ENCODE data around the gene WSCD1. TPM values are rescaled to one million over a fixed set of nuclear protein-coding genes. Genes with fewer than 3 reads are reported as not detected.

The WSCD1 gene
- total RNA-seq, 1 donor: 0.18 TPM

DNA sequence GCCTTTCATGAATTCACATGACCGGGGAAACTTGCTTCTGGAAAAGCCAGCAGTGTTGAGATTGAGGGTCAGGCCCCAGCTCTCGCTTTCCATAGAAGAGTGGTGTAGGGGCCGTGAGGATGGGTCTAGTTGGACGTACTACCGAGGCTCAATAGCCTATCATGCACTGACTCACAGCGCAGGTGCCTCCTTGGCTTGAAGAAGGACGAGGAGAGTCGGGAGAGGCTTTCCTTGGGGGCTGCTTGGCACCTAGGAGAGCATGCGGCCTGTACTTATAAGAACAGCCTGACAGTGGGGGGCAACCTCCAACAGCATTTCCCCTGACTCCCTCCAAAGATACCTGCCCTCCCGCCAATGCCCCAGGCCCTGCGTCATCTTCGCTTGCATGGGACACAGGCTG lies 37.6 kb downstream of the WSCD1 start:
- no peak for DNase-seq (ENCODE audit: low read depth)
- no peak for TF ChIP-seq CTCF (IDR thresholded peaks at IDR 0.05; ENCODE audit: insufficient read depth, low read length)
- H3K4me3 ChIP-seq (ENCODE audit: low read depth, low read length): no peak overlapping the region

GRCh38 chr17:6108382-6108781 lies 38.2 kb downstream of the WSCD1 start:
- no peak for DNase-seq (ENCODE audit: low read depth)
- H3K4me3 ChIP-seq (ENCODE audit: low read depth, low read length): no peak overlapping the region
- no peak for TF ChIP-seq CTCF (IDR thresholded peaks at IDR 0.05; ENCODE audit: insufficient read depth, low read length)

- TF ChIP-seq CTCF (IDR thresholded peaks at IDR 0.05; ENCODE audit: insufficient read depth, low read length): no peak
- no peak overlapping the region for H3K4me3 ChIP-seq (ENCODE audit: low read depth, low read length)
- DNase-seq (ENCODE audit: low read depth): no peak
These were observed 38.8 kb downstream of the WSCD1 start for GRCh38 chr17:6108987-6109386.

GRCh38 chr17:6109536-6109935 lies 39.4 kb downstream of the WSCD1 start:
- no peak for DNase-seq (ENCODE audit: low read depth)
- no peak for TF ChIP-seq CTCF (IDR thresholded peaks at IDR 0.05; ENCODE audit: insufficient read depth, low read length)
- H3K4me3 ChIP-seq (ENCODE audit: low read depth, low read length): no peak overlapping the region

DNA sequence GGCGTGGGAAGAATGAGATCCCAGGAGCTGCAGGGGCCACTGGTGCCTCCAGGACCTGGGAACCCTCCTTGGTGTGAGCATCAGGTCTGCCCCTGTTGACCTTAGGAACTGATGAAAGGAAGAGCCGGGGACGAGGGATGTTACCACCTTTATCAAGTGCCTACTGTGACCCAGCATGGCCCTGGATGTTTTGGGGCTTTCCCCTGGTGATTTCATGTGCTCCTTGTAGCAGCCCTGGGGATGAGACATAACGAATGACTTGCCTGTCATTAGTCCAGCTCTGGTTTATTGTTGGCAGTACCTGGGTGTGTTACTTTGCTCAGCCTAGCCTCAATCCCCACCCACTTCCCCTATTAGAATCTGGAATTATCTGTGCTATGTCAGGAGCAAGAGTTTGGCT lies 39.9 kb downstream of the WSCD1 start:
- TF ChIP-seq CTCF (IDR thresholded peaks at IDR 0.05; ENCODE audit: insufficient read depth, low read length): no peak
- no peak for DNase-seq (ENCODE audit: low read depth)
- H3K4me3 ChIP-seq (ENCODE audit: low read depth, low read length): no peak overlapping the region

DNA sequence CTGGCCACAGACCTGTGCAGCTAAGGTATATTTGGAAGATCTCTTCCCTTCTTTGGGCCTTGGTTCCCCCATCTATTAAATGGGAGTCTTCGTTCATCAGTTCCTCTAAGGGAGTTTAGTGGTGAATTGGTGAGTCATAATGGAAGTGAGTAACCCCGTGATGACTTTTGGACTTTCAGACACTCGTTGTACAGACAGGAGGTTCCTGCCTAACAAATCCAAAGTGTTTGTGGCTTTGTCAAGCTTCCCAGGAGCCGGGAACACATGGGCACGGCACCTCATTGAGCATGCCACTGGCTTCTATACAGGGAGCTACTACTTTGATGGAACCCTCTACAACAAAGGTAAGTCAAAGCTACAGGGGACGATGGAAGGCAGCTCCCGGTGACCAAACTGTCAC lies 40.4 kb downstream of the WSCD1 start:
- no peak for DNase-seq (ENCODE audit: low read depth)
- H3K4me3 ChIP-seq (ENCODE audit: low read depth, low read length): no peak overlapping the region
- no peak for TF ChIP-seq CTCF (IDR thresholded peaks at IDR 0.05; ENCODE audit: insufficient read depth, low read length)

- DNase-seq (ENCODE audit: low read depth): no peak
- H3K4me3 ChIP-seq (ENCODE audit: low read depth, low read length): no peak overlapping the region
- no peak for TF ChIP-seq CTCF (IDR thresholded peaks at IDR 0.05; ENCODE audit: insufficient read depth, low read length)
These were observed 50.2 kb downstream of the WSCD1 start for GRCh38 chr17:6120351-6120750.
